Karpas-422 (cell line): Measurements from ENCODE around the gene ITGA2B. TPM values are rescaled to one million over a fixed set of nuclear protein-coding genes. Genes with fewer than 3 reads are reported as not detected.
"Not testable (repeated sequence)": the region's sequence is repeated elsewhere in the genome, so short reads cannot be mapped to it uniquely, and the experiment has no call there.

ENCODE experiments used
- DNase-seq: peaks from one replicate; pipeline ENCODE4 v3.0.0-alpha.2; 2015
- H2AFZ ChIP-seq: fragments of 200-600 bp; sonication (generic); 2 replicates; pipeline ENCODE4 v1.6.1; 2014; ENCODE audit warnings: antibody characterized with exemption, low read length, mixed read lengths
- H3K27ac ChIP-seq: fragments of 200-600 bp; sonication (generic); 2 replicates; pipeline ENCODE4 v1.5.1; 2014; ENCODE audit warnings: mild to moderate bottlenecking, low read length, moderate library complexity
- H3K27me3 ChIP-seq: fragments of 200-600 bp; sonication (generic); 2 replicates; pipeline ENCODE4 v1.6.1; 2014; ENCODE audit warnings: low read length, mixed read lengths
- H3K36me3 ChIP-seq: fragments of 200-600 bp; sonication (generic); 2 replicates; pipeline ENCODE4 v1.6.1; 2014; ENCODE audit warnings: low read length, mixed read lengths; ENCODE audit not compliant: insufficient read depth
- H3K4me1 ChIP-seq: fragments of 200-600 bp; sonication (generic); 2 replicates; pipeline ENCODE4 v1.6.1; 2014; ENCODE audit warnings: mild to moderate bottlenecking, low read length, mixed read lengths
- H3K4me2 ChIP-seq: fragments of 200-600 bp; sonication (generic); 2 replicates; pipeline ENCODE4 v1.6.1; 2014; ENCODE audit warnings: low read length, low read depth, mild to moderate bottlenecking; ENCODE audit not compliant: poor library complexity, severe bottlenecking
- H3K4me3 ChIP-seq: fragments of 200-600 bp; sonication (generic); 2 replicates; pipeline ENCODE4 v1.5.1; 2014; ENCODE audit warnings: mild to moderate bottlenecking, antibody characterized with exemption, low read length, mixed read lengths
- H3K79me2 ChIP-seq: fragments of 200-600 bp; sonication (generic); 2 replicates; pipeline ENCODE4 v1.6.1; 2014; ENCODE audit warnings: mild to moderate bottlenecking, low read length, mixed read lengths
- H3K9ac ChIP-seq: fragments of 200-600 bp; sonication (generic); 2 replicates; pipeline ENCODE4 v1.6.0; 2014; ENCODE audit warnings: low read length
- H3K9me2 ChIP-seq: fragments of 200-600 bp; sonication (generic), shearing (Covaris generic); replicated peaks from 2 replicates; pipeline ENCODE4 v1.6.0; 2014; ENCODE audit warnings: mild to moderate bottlenecking, low read length, moderate library complexity; ENCODE audit not compliant: insufficient read depth
- H3K9me3 ChIP-seq: fragments of 300-700, 200-600 bp; sonication (generic); 2 replicates; pipeline ENCODE4 v1.6.1; 2014; ENCODE audit warnings: low read length, mixed read lengths
- H4K20me1 ChIP-seq: fragments of 200-600 bp; sonication (generic); 2 replicates; pipeline ENCODE4 v1.6.1; 2014; ENCODE audit warnings: mild to moderate bottlenecking, antibody characterized with exemption, low read length, low read depth; ENCODE audit not compliant: insufficient read depth
- total RNA-seq: library from RNA; depleted of rRNA; stranded (reverse); fragments of >200 nt; shearing (Covaris generic); gene quantifications from 2 replicates; pipeline ENCODE4 v1.2.3, GENCODE V29; 2014; ENCODE audit warnings: low replicate concordance

ITGA2B gene
- total RNA-seq, 1 experiment from 2014 or later: 0.26 TPM

DNA sequence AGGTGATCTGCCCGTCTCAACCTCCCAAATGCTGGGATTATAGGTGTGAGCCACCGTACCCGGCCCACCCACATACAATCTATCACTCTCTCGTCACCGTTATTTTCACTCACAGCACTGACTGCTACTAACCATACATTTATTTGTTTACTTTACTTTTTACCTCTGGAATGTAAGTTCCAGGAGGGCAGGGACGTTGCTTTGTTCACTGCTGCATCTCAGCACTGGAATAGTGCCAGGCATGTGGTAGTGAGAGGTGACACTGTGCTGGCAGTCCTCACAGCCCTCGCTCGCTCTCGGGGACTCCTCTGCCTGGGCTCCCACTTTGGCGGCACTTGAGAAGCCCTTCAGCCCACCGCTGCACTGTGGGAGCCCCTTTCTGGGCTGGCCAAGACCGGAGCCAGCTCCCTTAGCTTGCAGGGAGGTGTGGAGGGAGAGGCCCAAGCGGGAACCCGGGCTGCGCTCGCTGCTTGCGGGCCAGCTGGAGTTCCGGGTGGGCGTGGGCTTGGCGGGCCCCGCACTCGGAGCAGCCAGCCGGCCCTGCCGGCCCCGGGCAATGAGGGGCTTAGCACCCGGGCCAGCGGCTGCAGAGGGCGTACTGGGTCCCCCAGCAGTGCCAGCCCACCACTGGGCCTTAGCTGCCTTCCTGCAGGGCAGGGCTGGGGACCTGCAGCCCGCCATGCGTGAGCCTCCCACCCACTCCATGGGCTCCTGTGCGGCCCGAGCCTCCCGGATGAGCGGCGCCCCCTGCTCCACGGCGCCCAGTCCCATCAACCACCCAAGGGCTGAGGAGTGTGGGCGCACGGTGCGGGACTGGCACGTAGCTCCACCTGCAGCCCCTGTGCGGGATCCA is 20.8 kb downstream of the ITGA2B start:
- H3K9ac ChIP-seq, H3K27ac ChIP-seq, H3K4me2 ChIP-seq, H3K27me3 ChIP-seq, H3K9me3 ChIP-seq, H3K4me3 ChIP-seq, H3K79me2 ChIP-seq, H2AFZ ChIP-seq, DNase-seq, H3K9me2 ChIP-seq, H4K20me1 ChIP-seq, H3K36me3 ChIP-seq, H3K4me1 ChIP-seq: not testable (repeated sequence)

DNA sequence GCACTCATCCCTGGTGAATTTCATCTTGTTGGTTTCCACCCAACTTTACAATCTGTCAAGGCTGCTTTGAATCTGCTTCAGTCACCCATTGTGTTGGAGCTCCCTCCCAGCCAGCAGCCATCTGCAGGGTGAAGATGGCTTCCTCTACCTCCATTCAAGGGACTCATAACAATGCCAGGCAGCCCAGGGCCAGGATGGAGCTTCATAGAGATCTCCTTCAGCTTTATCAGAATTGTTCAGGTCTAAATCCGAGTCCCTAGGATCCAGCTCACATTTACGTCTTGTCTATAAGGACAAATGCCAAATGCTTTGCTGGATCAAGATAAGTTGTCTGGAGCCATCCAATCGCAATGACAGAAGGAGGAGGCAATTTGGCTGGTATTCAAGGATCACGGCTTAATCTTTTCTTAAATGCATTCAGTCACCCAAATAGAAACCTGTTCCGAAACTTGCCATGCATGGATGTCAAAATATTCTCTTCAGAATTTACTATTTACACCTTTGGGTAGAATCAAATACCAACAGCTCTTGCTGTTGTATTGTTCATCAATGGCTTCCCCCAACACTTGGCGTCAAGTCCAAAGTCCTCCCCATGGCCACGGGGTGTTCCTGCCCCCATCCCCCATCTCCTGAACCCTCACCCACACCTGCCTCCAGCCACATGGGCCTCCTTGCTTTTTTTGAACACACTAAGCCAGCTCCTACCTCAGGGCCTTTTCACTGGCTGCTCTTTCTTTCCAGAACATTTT is 22.0 kb downstream of the ITGA2B start:
- H3K4me3 ChIP-seq: no peak overlapping the region
- H3K27ac ChIP-seq: no peak overlapping the region
- no peaks in the 10 kb centered on the region for H3K27me3 ChIP-seq
- no peaks in the 10 kb centered on the region for H3K36me3 ChIP-seq
- H3K4me1 ChIP-seq: peaks cover 14% of the 10 kb centered on the region
- DNase-seq: no peak
- no peaks in the 10 kb centered on the region for H3K9me2 ChIP-seq
- H3K79me2 ChIP-seq: no peaks in the 10 kb centered on the region
- H3K4me2 ChIP-seq: no peak overlapping the region
- H3K9me3 ChIP-seq: no peaks in the 10 kb centered on the region
- no peak overlapping the region for H3K9ac ChIP-seq
- no peaks in the 10 kb centered on the region for H4K20me1 ChIP-seq
- no peak overlapping the region for H2AFZ ChIP-seq

DNA sequence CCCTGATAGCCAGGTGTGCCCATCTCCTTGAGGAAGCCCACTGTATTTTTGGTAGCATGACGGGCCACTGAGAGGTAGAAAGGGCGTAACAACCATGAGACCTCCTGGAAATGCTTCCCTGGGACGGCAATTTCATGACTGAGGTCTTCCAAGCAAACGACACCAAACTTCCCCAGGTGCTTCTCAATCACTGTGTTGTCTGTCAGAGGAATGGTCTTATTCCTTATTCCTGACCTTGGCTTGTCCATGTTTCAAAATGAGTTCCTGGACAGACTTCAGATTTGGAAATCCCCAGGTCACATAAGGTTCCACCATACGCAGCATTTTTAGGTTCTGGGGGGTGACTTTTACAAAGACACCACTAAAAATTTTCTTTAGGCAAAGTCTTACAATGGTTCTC is 24.4 kb downstream of the ITGA2B start:
- H3K9me3 ChIP-seq, H3K27me3 ChIP-seq, H3K9me2 ChIP-seq, H3K4me2 ChIP-seq, DNase-seq, H3K27ac ChIP-seq, H3K36me3 ChIP-seq, H3K9ac ChIP-seq, H3K4me3 ChIP-seq, H3K79me2 ChIP-seq, H4K20me1 ChIP-seq, H2AFZ ChIP-seq: not testable (repeated sequence)
- peaks cover 22% of the 10 kb centered on the region for H3K4me1 ChIP-seq

DNA sequence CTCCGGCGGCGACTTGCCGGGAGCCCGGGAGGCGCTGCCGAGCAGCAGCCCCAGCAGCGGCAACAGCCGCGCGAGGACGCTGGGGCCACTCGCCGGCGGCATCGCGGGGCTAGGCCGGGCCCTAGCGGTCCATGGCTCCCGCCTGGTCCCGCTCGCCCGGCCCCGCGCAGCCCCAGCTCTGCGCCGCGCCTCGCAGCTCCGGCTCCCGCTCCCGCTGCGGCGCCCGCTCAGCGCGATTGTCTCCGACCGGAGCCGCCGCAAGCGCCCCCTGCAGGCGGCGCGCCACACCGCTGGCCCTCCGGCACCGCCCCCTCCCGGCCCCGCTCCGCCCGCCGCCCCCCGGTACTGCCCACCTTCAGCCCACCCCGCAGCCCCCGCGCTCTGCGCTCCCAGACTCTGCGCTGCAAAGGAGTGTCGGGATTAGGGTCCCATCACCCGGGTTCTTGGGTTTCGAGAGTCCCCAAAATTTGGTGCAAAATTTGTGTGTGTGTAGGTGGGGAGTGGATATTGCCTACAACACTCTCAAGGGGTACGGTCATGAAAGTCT is 25.8 kb downstream of the ITGA2B start, which contains the start of gene FAM171A2:
TSS of gene FAM171A2 (minus strand) at position 241 of the 547 bp plus-strand sequence. CDS start at position 102, 139 bp downstream.
- H3K9me2 ChIP-seq: no peaks in the 10 kb centered on the region
- no peaks in the 10 kb centered on the region for H3K9me3 ChIP-seq
- H3K4me2 ChIP-seq: peak within 1 kb of the TSS; percentile 94
- peak within 1 kb of the TSS; percentile 69 for H3K9ac ChIP-seq
- no peaks in the 10 kb centered on the region for H3K79me2 ChIP-seq
- H4K20me1 ChIP-seq: 0 out of 2 replicates have a peak, but pooled peaks cover 3% of the 10 kb centered on the region
- no peaks in the 10 kb centered on the region for H3K36me3 ChIP-seq
- H3K27me3 ChIP-seq: no peaks in the 10 kb centered on the region
- peak within 1 kb of the TSS; percentile 70 for H3K4me3 ChIP-seq
- H3K27ac ChIP-seq: no peak within 1 kb of the TSS
- H3K4me1 ChIP-seq: peaks cover 22% of the 10 kb centered on the region
- peak; percentile 85 for DNase-seq
- H2AFZ ChIP-seq: peak within 1 kb of the TSS; percentile 94

DNA sequence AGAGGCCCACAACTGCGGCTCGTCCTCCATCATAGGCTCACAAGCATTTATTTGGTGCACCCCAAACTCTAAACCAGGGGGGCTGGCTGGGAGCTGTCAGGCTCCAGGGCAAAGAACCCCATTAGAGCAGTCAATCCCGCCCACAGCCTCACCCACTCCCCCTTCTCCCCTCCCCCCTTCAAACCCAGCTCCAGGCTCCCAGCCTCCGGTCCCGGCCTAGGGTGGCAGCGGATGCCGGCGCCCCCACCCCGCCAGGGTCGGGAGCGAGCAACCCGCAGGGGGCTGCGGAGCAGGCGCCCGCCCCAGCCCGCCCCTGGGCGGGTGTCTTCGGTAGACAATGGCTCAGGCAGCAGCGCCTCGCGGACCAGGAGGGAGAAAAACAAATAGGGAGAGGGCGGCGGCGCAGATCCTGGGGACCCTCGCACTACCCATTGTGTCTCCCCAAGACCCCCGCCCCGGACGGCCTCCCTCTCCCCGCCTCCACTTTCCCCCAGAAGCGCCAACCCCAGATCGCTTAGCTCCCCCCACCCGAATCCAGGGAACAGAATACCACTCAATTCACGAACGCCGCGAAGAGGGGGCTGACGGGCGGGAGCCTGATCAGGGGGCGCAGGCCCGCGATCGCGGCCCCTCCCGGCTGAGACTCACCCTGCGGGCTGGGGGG is 26.4 kb downstream of the ITGA2B start:
- H2AFZ ChIP-seq: peak overlapping the region; percentile 94
- no peaks in the 10 kb centered on the region for H3K9me3 ChIP-seq
- H3K4me3 ChIP-seq: peak overlapping the region; percentile 70
- no peak overlapping the region for H3K27ac ChIP-seq
- H3K9ac ChIP-seq: peak overlapping the region; percentile 69
- peak overlapping the region; percentile 94 for H3K4me2 ChIP-seq
- no peaks in the 10 kb centered on the region for H3K79me2 ChIP-seq
- peaks cover 22% of the 10 kb centered on the region for H3K4me1 ChIP-seq
- no peaks in the 10 kb centered on the region for H3K27me3 ChIP-seq
- H3K36me3 ChIP-seq: no peaks in the 10 kb centered on the region
- H4K20me1 ChIP-seq: 0 out of 2 replicates have a peak, but pooled peaks cover 3% of the 10 kb centered on the region
- no peaks in the 10 kb centered on the region for H3K9me2 ChIP-seq
- DNase-seq: peak; percentile 48

DNA sequence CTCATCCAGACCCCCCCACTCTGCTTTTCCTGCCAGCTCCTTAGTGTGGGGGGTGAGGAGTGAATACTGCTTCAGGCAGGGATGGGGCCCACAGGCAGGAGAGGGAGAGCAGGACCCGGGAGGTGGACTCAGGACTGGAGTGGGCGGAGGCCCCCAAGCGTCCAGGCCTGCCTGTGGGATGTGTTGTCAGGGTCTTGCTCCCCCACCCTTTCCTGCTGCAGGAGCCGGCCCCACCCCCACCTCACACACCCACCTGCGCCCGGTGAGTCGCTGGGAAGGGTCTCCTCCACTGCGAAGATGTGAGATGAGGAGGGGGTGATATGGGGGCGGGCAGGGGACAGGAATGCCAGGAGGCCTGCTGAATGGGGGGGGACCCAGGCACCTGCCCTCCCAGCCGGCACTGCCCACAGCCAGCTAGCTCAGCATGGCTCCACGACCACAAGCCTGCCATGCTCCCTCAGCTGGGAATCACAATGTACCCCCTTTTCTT is 26.9 kb downstream of the ITGA2B start:
- Histone ChIP-seq H4K20me1 (0 out of 2 replicates have a peak, but pooled peaks cover 3% of the 10 kb centered on the region), H3K4me1 (peaks cover 22% of the 10 kb centered on the region), H3K36me3 (no peaks in the 10 kb centered on the region), H3K9me2 (no peaks in the 10 kb centered on the region), H3K27me3 (no peaks in the 10 kb centered on the region), H2AFZ (no peak overlapping the region), H3K9me3 (no peaks in the 10 kb centered on the region), H3K4me3 (peak overlapping the region; percentile 70; the same call in 1 of the 2 replicates), H3K9ac (0 out of 2 replicates have a peak overlapping the region, but pooled peaks have one; percentile 69), H3K27ac (no peak overlapping the region), H3K4me2 (peak overlapping the region; percentile 94), H3K79me2 (no peaks in the 10 kb centered on the region)
- no peak for DNase-seq

DNA sequence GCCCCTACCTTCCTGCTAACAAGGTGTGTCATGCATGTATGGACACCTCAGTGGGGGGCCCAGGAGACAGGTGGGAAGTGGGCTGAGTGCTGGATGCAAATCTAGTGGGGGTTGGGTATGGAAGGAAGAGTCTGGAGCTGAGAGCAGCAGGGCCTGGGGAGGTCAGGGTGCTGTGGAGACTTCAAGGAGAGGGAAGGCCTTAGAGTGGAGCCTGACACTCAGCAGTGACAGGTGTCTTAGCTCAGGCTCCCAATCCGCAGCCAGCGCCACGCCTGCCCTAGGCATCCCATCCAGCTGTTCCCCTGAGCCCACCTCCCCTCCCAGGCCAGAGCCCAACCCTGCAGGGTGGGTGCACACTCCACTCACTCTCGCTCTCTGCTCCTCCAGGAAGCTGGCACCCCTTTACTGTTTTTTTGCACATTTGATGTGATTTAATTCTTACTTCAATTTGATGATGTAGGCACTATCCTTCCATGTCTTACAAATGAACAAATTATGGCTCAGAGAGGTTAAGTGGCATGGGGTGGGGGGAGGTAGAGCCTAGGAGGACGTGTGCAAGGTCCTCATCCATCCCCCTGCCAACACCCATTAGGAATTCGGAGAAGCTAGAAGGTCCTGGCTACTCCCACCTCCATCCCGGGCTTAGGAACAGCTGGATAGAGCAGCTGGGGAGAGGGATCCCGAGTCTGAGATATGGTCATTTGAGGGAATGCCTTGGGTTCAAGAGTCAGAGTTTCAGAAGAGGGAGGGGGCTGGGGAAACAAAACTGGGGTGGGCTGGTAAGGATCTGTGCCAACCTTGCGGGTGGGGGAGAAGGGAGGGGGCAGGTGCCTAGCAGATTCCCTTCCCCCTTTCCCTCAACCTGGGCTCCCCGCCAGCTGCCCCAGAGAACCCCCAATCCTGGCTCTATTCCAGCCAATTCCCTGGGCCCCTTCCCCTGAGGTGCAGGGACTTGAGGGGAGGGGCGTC is 27.9 kb downstream of the ITGA2B start:
- H4K20me1 ChIP-seq: 0 out of 2 replicates have a peak, but pooled peaks cover 3% of the 10 kb centered on the region
- peak; percentile 45 for DNase-seq
- no peaks in the 10 kb centered on the region for H3K9me3 ChIP-seq
- no peaks in the 10 kb centered on the region for H3K36me3 ChIP-seq
- no peak overlapping the region for H3K4me3 ChIP-seq
- H3K79me2 ChIP-seq: no peaks in the 10 kb centered on the region
- no peak overlapping the region for H3K4me2 ChIP-seq
- H2AFZ ChIP-seq: no peak overlapping the region
- H3K4me1 ChIP-seq: peaks cover 22% of the 10 kb centered on the region
- no peaks in the 10 kb centered on the region for H3K9me2 ChIP-seq
- no peaks in the 10 kb centered on the region for H3K27me3 ChIP-seq
- no peak overlapping the region for H3K27ac ChIP-seq
- no peak overlapping the region for H3K9ac ChIP-seq
